ENCODE data around the gene HELZ2.
A peak's percentile ranks its signal among the peaks of the same experiment; 100 is the strongest.

GRCh38 chr20:63578224-63579016 lies 4.4 kb upstream of the HELZ2 start:
- TF ChIP-seq, protein P1, sequence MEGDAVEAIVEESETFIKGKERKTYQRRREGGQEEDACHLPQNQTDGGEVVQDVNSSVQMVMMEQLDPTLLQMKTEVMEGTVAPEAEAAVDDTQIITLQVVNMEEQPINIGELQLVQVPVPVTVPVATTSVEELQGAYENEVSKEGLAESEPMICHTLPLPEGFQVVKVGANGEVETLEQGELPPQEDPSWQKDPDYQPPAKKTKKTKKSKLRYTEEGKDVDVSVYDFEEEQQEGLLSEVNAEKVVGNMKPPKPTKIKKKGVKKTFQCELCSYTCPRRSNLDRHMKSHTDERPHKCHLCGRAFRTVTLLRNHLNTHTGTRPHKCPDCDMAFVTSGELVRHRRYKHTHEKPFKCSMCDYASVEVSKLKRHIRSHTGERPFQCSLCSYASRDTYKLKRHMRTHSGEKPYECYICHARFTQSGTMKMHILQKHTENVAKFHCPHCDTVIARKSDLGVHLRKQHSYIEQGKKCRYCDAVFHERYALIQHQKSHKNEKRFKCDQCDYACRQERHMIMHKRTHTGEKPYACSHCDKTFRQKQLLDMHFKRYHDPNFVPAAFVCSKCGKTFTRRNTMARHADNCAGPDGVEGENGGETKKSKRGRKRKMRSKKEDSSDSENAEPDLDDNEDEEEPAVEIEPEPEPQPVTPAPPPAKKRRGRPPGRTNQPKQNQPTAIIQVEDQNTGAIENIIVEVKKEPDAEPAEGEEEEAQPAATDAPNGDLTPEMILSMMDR (IDR thresholded peaks at IDR 0.05) = peak; percentile 25
- TF ChIP-seq ZFX (IDR thresholded peaks at IDR 0.05; ENCODE audit: borderline replicate concordance) = no peak
